Sigmoid colon (tissue), 7 donors: ENCODE results near the gene MPZ. TPM values are rescaled to one million over a fixed set of nuclear protein-coding genes. Genes with fewer than 3 reads are reported as not detected.
A peak's percentile ranks its signal among the peaks of the same experiment; 100 is the strongest.
"Not testable (repeated sequence)": the region's sequence is repeated elsewhere in the genome, so short reads cannot be mapped to it uniquely, and the experiment has no call there.

ENCODE experiments used
- DNase-seq: peaks from one replicate; pipeline ENCODE4 v3.0.0-alpha.2; 2019
- H3K27ac ChIP-seq, 4 donors: fragments of 200-600 bp; sonication (generic); one replicate each; pipeline ENCODE4 v1.5.1; 2016 to 2019; ENCODE audit warnings: mild to moderate bottlenecking in 1 of 4
- H3K27me3 ChIP-seq, 3 donors: fragments of 200-600 bp; sonication (generic); one replicate each; pipeline ENCODE4 v1.5.1; 2019; ENCODE audit warnings: mild to moderate bottlenecking in 1 of 3
- H3K36me3 ChIP-seq, 4 donors: fragments of 200-600 bp; sonication (generic); one replicate each; pipeline ENCODE4 v1.5.1; 2016 to 2019
- H3K4me1 ChIP-seq, 4 donors: fragments of 200-600 bp; sonication (generic); one replicate each; pipeline ENCODE4 v1.5.1; 2017 to 2019
- H3K4me3 ChIP-seq, 4 donors: fragments of 200-600 bp; sonication (generic); one replicate each; pipeline ENCODE4 v1.5.1; 2017 to 2019; ENCODE audit warnings: mild to moderate bottlenecking in 2 of 4, moderate library complexity in 1 of 4
- H3K9me3 ChIP-seq, 4 donors: fragments of 200-600 bp in 3 of 4; sonication (generic) in 3 of 4; one replicate each; pipeline versions ENCODE4 v1.5.1 to v1.6.1; 2013 to 2019
- CTCF ChIP-seq, 4 experiments: fragments of 450-650 bp in 3 of 4; fragments of 200-600 bp in 1 of 4; IDR thresholded peaks; one replicate each; pipeline ENCODE4 v1.5.1; 2016 to 2019; ENCODE audit warnings: antibody characterized with exemption in 4 of 4, mild to moderate bottlenecking in 3 of 4, moderate library complexity in 2 of 4
- EP300 ChIP-seq, 4 donors: sonication (generic); formaldehyde crosslinking; IDR thresholded peaks; one replicate each; pipeline ENCODE4 v1.6.1; 2017; ENCODE audit warnings: antibody characterized with exemption in 4 of 4
- POLR2A ChIP-seq, 2 donors: fragments of 450-650 bp; IDR thresholded peaks; one replicate each; pipeline ENCODE4 v1.6.1; 2016; ENCODE audit warnings: antibody characterized with exemption in 2 of 2, mild to moderate bottlenecking in 2 of 2, moderate library complexity in 2 of 2
- POLR2AphosphoS5 ChIP-seq, 4 donors: sonication (generic); formaldehyde crosslinking; IDR thresholded peaks; one replicate each; pipeline ENCODE4 v1.6.1; 2017; ENCODE audit warnings: antibody characterized with exemption in 4 of 4
- WGBS, 2 donors: extraction: QIAGEN DNeasy Blood & Tissue Kit; methylation state at CpG; one replicate each; pipeline ENCODE4 v1.1.7; 2013; 5-methylcytosine and 5-hydroxymethylcytosine counted together
- intact Hi-C: fragments of 100-400 bp; cut with DNase I; formaldehyde crosslinking; loops from one replicate; pipeline ENCODE4 v1.15.1; 2023
- polyA plus RNA-seq, 3 donors: library from polyadenylated mRNA; stranded (reverse); fragments of 200-250 nt; gene quantifications; one replicate each; pipeline ENCODE4 v1.2.3, GENCODE V29; 2013
- total RNA-seq, 4 donors: library from RNA; depleted of rRNA; stranded (reverse); fragments of >200 nt; gene quantifications; one replicate each; pipeline ENCODE4 v1.1.0, GENCODE V29; 2016
- donor health status: healthy with polysubstance abuse.
- donor health status: Bipolar disorder and iron deficiency.
- donor health status: healthy.

The MPZ gene
- total and polyA plus RNA-seq, 7 donors: 1.2 to 10.0 (median 4.1) TPM

DNA sequence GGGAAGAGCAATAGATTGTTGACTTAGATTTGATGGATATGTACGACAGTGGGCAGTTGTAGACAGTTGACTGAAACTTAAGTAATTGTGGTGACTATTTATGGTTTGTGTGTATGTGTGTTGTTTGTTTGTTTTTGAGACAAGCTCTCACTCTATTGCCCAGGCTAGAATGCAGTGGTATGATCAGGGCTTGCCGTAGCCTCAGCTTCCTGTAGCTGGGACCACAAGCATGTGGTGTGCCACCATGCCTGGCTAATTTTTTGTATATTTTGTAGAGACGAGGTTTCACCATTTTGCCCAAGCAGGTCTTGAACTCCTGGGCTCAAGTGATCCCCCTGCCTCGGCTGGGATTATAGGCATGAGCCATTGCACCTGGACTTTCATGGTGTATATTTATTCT is 14.3 kb upstream of the MPZ start:
- 78 to 87% methylated on average over 4 of the region's 4 CpGs for WGBS, 2 donors
- H3K27ac ChIP-seq: no peak overlapping the region

GRCh38 chr1:161315841-161316674 is 6.3 kb upstream of the MPZ start:
- WGBS, 2 donors: 83 to 87% methylated on average over 17 of the region's 17 CpGs
- H3K4me1 ChIP-seq: peaks cover 0 to 18% (median 16%) of the 10 kb centered on the region in 4 donors
- H3K9me3 ChIP-seq, intact Hi-C loops, H3K27me3 ChIP-seq, H3K27ac ChIP-seq, H3K4me3 ChIP-seq, DNase-seq: not testable (repeated sequence)
- H3K36me3 ChIP-seq: peaks cover 0 to 13% (median 0%) of the 10 kb centered on the region in 4 donors

More for the DNA sequence above, 14.3 kb upstream of the MPZ start:
- intact Hi-C loops: no loop called here
- H3K27me3 ChIP-seq: no peaks in the 10 kb centered on the region
- no peak overlapping the region for H3K4me3 ChIP-seq
- no peaks in the 10 kb centered on the region for H3K9me3 ChIP-seq
- no peak for DNase-seq
- no peaks in the 10 kb centered on the region for H3K4me1 ChIP-seq
- peaks cover 9 to 61% (median 17%) of the 10 kb centered on the region in 4 donors for H3K36me3 ChIP-seq
- TF ChIP-seq CTCF (IDR thresholded peaks at IDR 0.05) (no peak), POLR2AphosphoS5 (IDR thresholded peaks at IDR 0.05) (no peak), EP300 (IDR thresholded peaks at IDR 0.05) (no peak), POLR2A (IDR thresholded peaks at IDR 0.05) (no peak)

GRCh38 chr1:161314201-161314981 is 4.6 kb upstream of the MPZ start, which contains the start of gene SDHC:
TSS of gene SDHC (plus strand) at chr1:161314381. CDS start at chr1:161314406, 25 bp downstream.
- peak; percentile 91 to 98 (median 94) for TF ChIP-seq POLR2AphosphoS5 (IDR thresholded peaks at IDR 0.05)
- peak; percentile 82 to 87 for TF ChIP-seq POLR2A (IDR thresholded peaks at IDR 0.05)
- TF ChIP-seq EP300 (IDR thresholded peaks at IDR 0.05): peak in 1 of 4 donors; percentile 29
- TF ChIP-seq CTCF (IDR thresholded peaks at IDR 0.05): peak in 1 of 4 experiments; percentile 19
- Histone ChIP-seq H3K27me3 (no peaks in the 10 kb centered on the region), H3K4me3 (peak within 1 kb of the TSS; percentile 80 to 91 (median 86)), H3K9me3 (no peaks in the 10 kb centered on the region), H3K36me3 (peaks cover 0 to 8% (median 0%) of the 10 kb centered on the region in 4 donors), H3K4me1 (peaks cover 0 to 18% (median 16%) of the 10 kb centered on the region in 4 donors), H3K27ac (peak within 1 kb of the TSS; percentile 92 to 97 (median 93))
- intact Hi-C loops: loop anchor here (5.0 kb wide), 1 partner anchor 68 kb away; no protein-coding TSS in a partner anchor
- WGBS, 2 donors: 0 to 1% methylated on average over 45 of the region's 45 CpGs
- peak; percentile 95 for DNase-seq

GRCh38 chr1:161313554-161314200 is 3.9 kb upstream of the MPZ start:
- intact Hi-C loops: loop anchor here (5.0 kb wide), 1 partner anchor 69 kb away; no protein-coding TSS in a partner anchor

More at GRCh38 chr1:161313554-161314200, 3.9 kb upstream of the MPZ start:
- no peak for DNase-seq
- no peaks in the 10 kb centered on the region for H3K9me3 ChIP-seq
- peak overlapping the region; percentile 80 to 91 (median 86) for H3K4me3 ChIP-seq
- peak overlapping the region; percentile 92 to 97 (median 93) for H3K27ac ChIP-seq
- H3K36me3 ChIP-seq: peaks cover 0 to 2% (median 0%) of the 10 kb centered on the region in 4 donors
- H3K4me1 ChIP-seq: peaks cover 0 to 18% (median 16%) of the 10 kb centered on the region in 4 donors
- WGBS, 2 donors: 12 to 35% methylated on average over 28 of the region's 28 CpGs
- H3K27me3 ChIP-seq: no peaks in the 10 kb centered on the region
- TF ChIP-seq POLR2AphosphoS5 (IDR thresholded peaks at IDR 0.05) (no peak), POLR2A (IDR thresholded peaks at IDR 0.05) (no peak), CTCF (IDR thresholded peaks at IDR 0.05) (no peak), EP300 (IDR thresholded peaks at IDR 0.05) (peak in 1 of 4 donors; percentile 24)
